ENCODE measurements around the gene SLC25A53.
"Not testable (repeated sequence)": the region's sequence is repeated elsewhere in the genome, so short reads cannot be mapped to it uniquely, and the experiment has no call there.

GRCh38 chrX:104062636-104063035 is 94.2 kb downstream of the SLC25A53 start:
- TF ChIP-seq, protein P1, sequence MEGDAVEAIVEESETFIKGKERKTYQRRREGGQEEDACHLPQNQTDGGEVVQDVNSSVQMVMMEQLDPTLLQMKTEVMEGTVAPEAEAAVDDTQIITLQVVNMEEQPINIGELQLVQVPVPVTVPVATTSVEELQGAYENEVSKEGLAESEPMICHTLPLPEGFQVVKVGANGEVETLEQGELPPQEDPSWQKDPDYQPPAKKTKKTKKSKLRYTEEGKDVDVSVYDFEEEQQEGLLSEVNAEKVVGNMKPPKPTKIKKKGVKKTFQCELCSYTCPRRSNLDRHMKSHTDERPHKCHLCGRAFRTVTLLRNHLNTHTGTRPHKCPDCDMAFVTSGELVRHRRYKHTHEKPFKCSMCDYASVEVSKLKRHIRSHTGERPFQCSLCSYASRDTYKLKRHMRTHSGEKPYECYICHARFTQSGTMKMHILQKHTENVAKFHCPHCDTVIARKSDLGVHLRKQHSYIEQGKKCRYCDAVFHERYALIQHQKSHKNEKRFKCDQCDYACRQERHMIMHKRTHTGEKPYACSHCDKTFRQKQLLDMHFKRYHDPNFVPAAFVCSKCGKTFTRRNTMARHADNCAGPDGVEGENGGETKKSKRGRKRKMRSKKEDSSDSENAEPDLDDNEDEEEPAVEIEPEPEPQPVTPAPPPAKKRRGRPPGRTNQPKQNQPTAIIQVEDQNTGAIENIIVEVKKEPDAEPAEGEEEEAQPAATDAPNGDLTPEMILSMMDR (IDR thresholded peaks at IDR 0.05 in 2 of 3, conservative IDR thresholded peaks at IDR 0.05 in 1 of 3; ENCODE audit: control insufficient read depth in 2 of 3, extremely low read depth in 1 of 3, insufficient read depth in 1 of 3, low read depth in 3 of 3, low read length in 3 of 3) = not testable (repeated sequence)
- TF ChIP-seq MTA3 (IDR thresholded peaks at IDR 0.05; ENCODE audit: borderline replicate concordance, low read length); ZNF207 (IDR thresholded peaks at IDR 0.05; ENCODE audit: borderline replicate concordance); MXI1 (IDR thresholded peaks at IDR 0.05; ENCODE audit: low read depth, low read length): not testable (repeated sequence)

Data from GM12878 (cell line).